CD14-positive monocyte (primary cell): ENCODE measurements around the gene TXNL1. TPM values are rescaled to one million over a fixed set of nuclear protein-coding genes. Genes with fewer than 3 reads are reported as not detected.
A peak's percentile ranks its signal among the peaks of the same experiment; 100 is the strongest.

Experiments
- DNase-seq, 3 donors: peaks; one replicate each; pipeline ENCODE4 v3.0.0-alpha.2; 2011 to 2022
- H2AFZ ChIP-seq: 2 replicates; pipeline ENCODE4 v1.6.0; 2012; ENCODE audit warnings: mild to moderate bottlenecking, low read depth, low read length, inconsistent platforms; ENCODE audit not compliant: insufficient read depth, poor library complexity, severe bottlenecking
- H3K27ac ChIP-seq, 2 donors: 1 replicate in 1 of 2; 2 replicates in 1 of 2; pipeline ENCODE4 v1.5.1; 2012 to 2013; ENCODE audit warnings: low read length in 2 of 2, control low read depth in 1 of 2, inconsistent platforms in 1 of 2, low read depth in 1 of 2, mild to moderate bottlenecking in 1 of 2
- H3K27me3 ChIP-seq, 2 donors: one replicate each; pipeline versions ENCODE4 v1.6.0 to v1.6.1; 2011 to 2013; ENCODE audit warnings: low read length in 2 of 2; ENCODE audit not compliant: control insufficient read depth in 2 of 2, insufficient read depth in 2 of 2
- H3K36me3 ChIP-seq, 2 donors: replicated peaks in 1 of 2; 1 replicate in 1 of 2; 2 replicates in 1 of 2; pipeline versions ENCODE4 v1.5.1 to v1.6.1; 2012 to 2013; ENCODE audit warnings: low read length in 2 of 2, control low read depth in 1 of 2, inconsistent platforms in 1 of 2, mild to moderate bottlenecking in 1 of 2; ENCODE audit not compliant: insufficient read depth in 2 of 2, control insufficient read depth in 1 of 2
- H3K4me1 ChIP-seq, 2 donors: 1 replicate in 1 of 2; 2 replicates in 1 of 2; pipeline versions ENCODE4 v1.5.1 to v1.6.1; 2012 to 2013; ENCODE audit warnings: low read length in 2 of 2, control low read depth in 1 of 2, inconsistent platforms in 1 of 2, mild to moderate bottlenecking in 1 of 2, moderate library complexity in 1 of 2; ENCODE audit not compliant: insufficient read depth in 2 of 2, control insufficient read depth in 1 of 2
- H3K4me2 ChIP-seq: replicated peaks from 2 replicates; pipeline ENCODE3; 2012; ENCODE audit warnings: low read length, moderate library complexity, mild to moderate bottlenecking; ENCODE audit not compliant: poor library complexity, severe bottlenecking; ENCODE audit errors: extremely low read depth
- H3K4me3 ChIP-seq, 3 experiments: fragments of 200-600 bp in 1 of 3; sonication (generic) in 1 of 3; replicated peaks in 1 of 3; 1 replicate in 2 of 3; 2 replicates in 1 of 3; pipeline ENCODE4 v1.5.1; 2011 to 2013; ENCODE audit warnings: low read length in 3 of 3, mild to moderate bottlenecking in 3 of 3, control low read depth in 2 of 3, low read depth in 2 of 3, inconsistent platforms in 1 of 3, moderate library complexity in 1 of 3
- H3K79me2 ChIP-seq: 2 replicates; pipeline ENCODE4 v1.6.0; 2012; ENCODE audit warnings: mild to moderate bottlenecking, control low read depth, inconsistent platforms, low read length, moderate library complexity; ENCODE audit not compliant: insufficient read depth
- H3K9ac ChIP-seq: 2 replicates; pipeline ENCODE4 v1.6.0; 2017; ENCODE audit warnings: low read length, mild to moderate bottlenecking; ENCODE audit not compliant: insufficient read depth, poor library complexity, severe bottlenecking
- H3K9me3 ChIP-seq, 2 donors: replicated peaks in 1 of 2; 1 replicate in 1 of 2; 2 replicates in 1 of 2; pipeline versions ENCODE4 v1.5.1 to v1.6.1; 2012 to 2013; ENCODE audit warnings: low read length in 2 of 2, control low read depth in 1 of 2; ENCODE audit not compliant: control insufficient read depth in 1 of 2, insufficient read depth in 1 of 2
- H4K20me1 ChIP-seq: 2 replicates; pipeline ENCODE4 v1.6.0; 2012; ENCODE audit warnings: mild to moderate bottlenecking, low read length, control low read depth, moderate library complexity; ENCODE audit not compliant: insufficient read depth
- H3K27ac Mint-ChIP-seq, 7 donors: one replicate each; pipeline ENCODE4 v1.8.0; 2020; ENCODE audit warnings: mild to moderate bottlenecking in 7 of 7, mixed read lengths in 7 of 7, moderate library complexity in 6 of 7, inconsistent platforms in 2 of 7
- H3K27me3 Mint-ChIP-seq, 3 donors: one replicate each; pipeline ENCODE4 v1.8.0; 2021 to 2022; ENCODE audit warnings: low read depth in 3 of 3, mild to moderate bottlenecking in 3 of 3, mixed read lengths in 3 of 3, moderate library complexity in 3 of 3, inconsistent platforms in 1 of 3
- H3K36me3 Mint-ChIP-seq, 2 donors: one replicate each; pipeline ENCODE4 v1.8.0; 2020; ENCODE audit warnings: mixed read lengths in 2 of 2, inconsistent platforms in 1 of 2, mild to moderate bottlenecking in 1 of 2
- H3K4me1 Mint-ChIP-seq: one replicate; pipeline ENCODE4 v1.8.0; 2020; ENCODE audit warnings: mild to moderate bottlenecking, mixed read lengths
- H3K4me3 Mint-ChIP-seq, 2 donors: one replicate each; pipeline ENCODE4 v1.8.0; 2020; ENCODE audit warnings: mild to moderate bottlenecking in 2 of 2, mixed read lengths in 2 of 2, moderate library complexity in 1 of 2
- H3K9me3 Mint-ChIP-seq, 7 donors: one replicate each; pipeline ENCODE4 v1.8.0; 2020 to 2022; ENCODE audit warnings: mixed read lengths in 7 of 7, mild to moderate bottlenecking in 6 of 7, moderate library complexity in 6 of 7, inconsistent platforms in 2 of 7
- WGBS: methylation state at CpG from one replicate; pipeline ENCODE4 v1.1.5; 2013; ENCODE audit warnings: missing lambda C conversion rate; ENCODE audit not compliant: insufficient coverage; 5-methylcytosine and 5-hydroxymethylcytosine counted together
- intact Hi-C, 2 donors: fragments of 100-400 bp; cut with micrococcal nuclease; formaldehyde crosslinking; loops; one replicate each; pipeline versions ENCODE4 v1.15.0 to v1.15.1; 2023
- polyA plus RNA-seq, 3 donors: library from polyadenylated mRNA; depleted of rRNA in 1 of 3; unstranded in 2 of 3; stranded (reverse) in 1 of 3; fragments of 300-500 nt in 2 of 3; fragments of >200 nt in 1 of 3; fragmentation: Illumina TruSeq in 2 of 3; gene quantifications; 1 replicate in 2 of 3; 2 replicates in 1 of 3; pipeline ENCODE4 v1.2.3, GENCODE V29; 2012 to 2021
- TF ChIP-seq, protein P1 (sequence below): fragments of 200-600 bp; IDR thresholded peaks from one replicate; pipeline ENCODE4 v1.8.0; 2022; ENCODE audit warnings: antibody characterized with exemption, mild to moderate bottlenecking

Gene TXNL1
- polyA plus RNA-seq, 3 donors, result 22.3 to 80.4 (median 77.8) TPM

DNA sequence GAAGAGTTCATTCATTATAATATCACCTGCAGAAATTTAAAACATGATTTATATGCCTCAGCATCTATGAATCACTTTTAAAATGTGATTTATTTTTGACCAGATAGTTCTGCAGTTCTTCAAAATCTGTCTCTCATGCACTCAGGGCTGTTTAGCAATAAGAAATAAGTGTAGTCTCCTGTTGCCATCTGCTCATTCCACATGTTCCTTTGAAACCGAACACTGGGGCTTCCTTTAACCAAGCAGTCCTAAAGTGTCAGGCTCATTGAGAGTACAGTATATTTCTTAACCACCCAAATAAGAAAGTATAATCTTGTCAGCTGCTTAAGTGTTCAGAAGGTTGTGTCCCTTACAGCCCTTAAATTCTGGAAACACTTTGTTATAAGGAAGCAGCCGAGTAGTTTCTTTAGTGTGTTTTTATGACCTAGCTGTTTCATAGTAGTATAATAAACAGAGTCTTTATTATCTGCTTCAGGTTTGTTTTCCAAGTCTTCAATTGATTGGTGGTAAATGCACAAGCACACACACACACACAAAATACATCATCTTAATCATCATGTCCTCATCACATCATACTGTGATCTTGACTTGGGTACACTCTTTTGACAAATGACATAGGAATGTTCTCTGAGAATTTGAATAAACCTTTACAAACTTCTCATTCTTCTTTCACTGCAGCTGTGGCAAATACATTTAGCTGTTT lies 23.1 kb upstream of the TXNL1 start:
- H3K4me1 Mint-ChIP-seq, result peaks cover 23% of the 10 kb centered on the region
- Histone ChIP-seq H3K27me3 (no peaks in the 10 kb centered on the region), H3K9me3 (no peaks in the 10 kb centered on the region), H3K27ac (no peak overlapping the region), H3K4me3 (no peak overlapping the region), H2AFZ (no peak overlapping the region), H3K4me1 (peaks cover 0 to 2% of the 10 kb centered on the region in 2 donors), H3K9ac (no peak overlapping the region), H4K20me1 (peaks cover 42% of the 10 kb centered on the region), H3K79me2 (peaks cover 95% of the 10 kb centered on the region), H3K4me2 (no peak overlapping the region), H3K36me3 (no peaks in the 10 kb centered on the region)
- peak overlapping the region in 1 of 7 donors; percentile 25 for H3K27ac Mint-ChIP-seq
- intact Hi-C loops, result no loop called here
- no peaks in the 10 kb centered on the region for H3K27me3 Mint-ChIP-seq
- no CpG with 5 or more reads among the region's 2 CpGs for WGBS
- TF ChIP-seq, protein P1, sequence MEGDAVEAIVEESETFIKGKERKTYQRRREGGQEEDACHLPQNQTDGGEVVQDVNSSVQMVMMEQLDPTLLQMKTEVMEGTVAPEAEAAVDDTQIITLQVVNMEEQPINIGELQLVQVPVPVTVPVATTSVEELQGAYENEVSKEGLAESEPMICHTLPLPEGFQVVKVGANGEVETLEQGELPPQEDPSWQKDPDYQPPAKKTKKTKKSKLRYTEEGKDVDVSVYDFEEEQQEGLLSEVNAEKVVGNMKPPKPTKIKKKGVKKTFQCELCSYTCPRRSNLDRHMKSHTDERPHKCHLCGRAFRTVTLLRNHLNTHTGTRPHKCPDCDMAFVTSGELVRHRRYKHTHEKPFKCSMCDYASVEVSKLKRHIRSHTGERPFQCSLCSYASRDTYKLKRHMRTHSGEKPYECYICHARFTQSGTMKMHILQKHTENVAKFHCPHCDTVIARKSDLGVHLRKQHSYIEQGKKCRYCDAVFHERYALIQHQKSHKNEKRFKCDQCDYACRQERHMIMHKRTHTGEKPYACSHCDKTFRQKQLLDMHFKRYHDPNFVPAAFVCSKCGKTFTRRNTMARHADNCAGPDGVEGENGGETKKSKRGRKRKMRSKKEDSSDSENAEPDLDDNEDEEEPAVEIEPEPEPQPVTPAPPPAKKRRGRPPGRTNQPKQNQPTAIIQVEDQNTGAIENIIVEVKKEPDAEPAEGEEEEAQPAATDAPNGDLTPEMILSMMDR, result no peak
- no peak for DNase-seq
- H3K9me3 Mint-ChIP-seq, result peaks cover 0 to 6% (median 0%) of the 10 kb centered on the region in 7 donors
- H3K36me3 Mint-ChIP-seq, result peaks cover 13 to 16% of the 10 kb centered on the region in 2 donors
- H3K4me3 Mint-ChIP-seq, result no peak overlapping the region

DNA sequence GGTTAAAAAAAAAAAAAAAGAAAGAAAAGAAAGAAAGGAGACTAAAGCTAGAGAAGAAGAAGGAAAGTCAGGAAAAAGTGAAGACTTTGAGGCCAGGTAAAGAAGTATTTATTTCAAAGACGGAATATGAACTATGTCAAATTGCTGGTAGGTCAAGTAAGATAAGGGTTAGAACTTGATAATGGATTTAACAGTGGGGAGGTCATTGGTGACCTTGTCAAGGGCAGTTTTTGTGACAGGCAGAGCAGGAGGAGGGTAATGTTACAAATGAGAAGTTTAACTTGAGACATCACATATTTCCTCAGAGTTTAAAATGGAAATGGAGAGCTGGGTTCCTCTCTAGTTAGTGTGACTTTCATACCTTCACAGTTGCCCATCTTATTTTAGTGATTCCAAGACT lies 22.3 kb upstream of the TXNL1 start:
- WGBS, result 100% methylated on average over 1 of the region's 1 CpG
- peaks cover 13 to 16% of the 10 kb centered on the region in 2 donors for H3K36me3 Mint-ChIP-seq

More for the DNA sequence above, 22.3 kb upstream of the TXNL1 start:
- Histone ChIP-seq H4K20me1 (peaks cover 34% of the 10 kb centered on the region), H3K27me3 (no peaks in the 10 kb centered on the region), H3K9me3 (no peaks in the 10 kb centered on the region), H3K79me2 (peaks cover 95% of the 10 kb centered on the region), H3K9ac (no peak overlapping the region), H3K4me2 (no peak overlapping the region), H3K36me3 (no peaks in the 10 kb centered on the region), H3K27ac (no peak overlapping the region), H3K4me3 (no peak overlapping the region), H2AFZ (no peak overlapping the region), H3K4me1 (peaks cover 5 to 8% of the 10 kb centered on the region in 2 donors)
- H3K9me3 Mint-ChIP-seq, result peaks cover 0 to 6% (median 0%) of the 10 kb centered on the region in 7 donors
- H3K4me1 Mint-ChIP-seq, result peaks cover 27% of the 10 kb centered on the region
- TF ChIP-seq, protein P1, result no peak
- no peak overlapping the region for H3K27ac Mint-ChIP-seq
- DNase-seq, result no peak
- intact Hi-C loops, result no loop called here
- H3K4me3 Mint-ChIP-seq, result no peak overlapping the region
- H3K27me3 Mint-ChIP-seq, result no peaks in the 10 kb centered on the region
